NCI-H187 treated with DMSO at 0.1 percent for 48 hours (cell line): ENCODE data around the gene FAM184A.

Experiments used
- DNase-seq: peaks from one replicate; lab custom pipeline; 2025; lab: John Stamatoyannopoulos, UW

The FAM184A gene

GRCh38 chr6:119060255-119060907 is 18.1 kb downstream of the FAM184A start:
- no peak for DNase-seq

GRCh38 chr6:119055069-119055468 is 23.4 kb downstream of the FAM184A start:
- DNase-seq = no peak

- DNase-seq = no peak
Measured at GRCh38 chr6:119052987-119053386, 25.5 kb downstream of the FAM184A start.

GRCh38 chr6:119052292-119052889 is 26.1 kb downstream of the FAM184A start:
- DNase-seq = no peak

- DNase-seq = no peak
Measured at GRCh38 chr6:119044255-119044654, 34.2 kb downstream of the FAM184A start.

GRCh38 chr6:119043783-119044182 is 34.7 kb downstream of the FAM184A start:
- DNase-seq = no peak

- DNase-seq = no peak
Measured at GRCh38 chr6:119043265-119043664, 35.2 kb downstream of the FAM184A start.

GRCh38 chr6:119040636-119041035 is 37.8 kb downstream of the FAM184A start:
- no peak for DNase-seq

GRCh38 chr6:119040229-119040628 is 38.2 kb downstream of the FAM184A start:
- no peak for DNase-seq

- no peak for DNase-seq
Measured at GRCh38 chr6:119037941-119038623, 40.4 kb downstream of the FAM184A start.

- no peak for DNase-seq
Measured at GRCh38 chr6:119037264-119037663, 41.2 kb downstream of the FAM184A start.

- DNase-seq = no peak
Measured at GRCh38 chr6:119036081-119036480, 42.4 kb downstream of the FAM184A start.

- DNase-seq = no peak
Measured at GRCh38 chr6:119035459-119035858, 43.0 kb downstream of the FAM184A start.

- DNase-seq = no peak
Measured at GRCh38 chr6:119034827-119035458, 43.5 kb downstream of the FAM184A start.

- DNase-seq = no peak
Measured at GRCh38 chr6:119032428-119032827, 46.0 kb downstream of the FAM184A start.

- no peak for DNase-seq
Measured at GRCh38 chr6:119030759-119031158, 47.7 kb downstream of the FAM184A start.

GRCh38 chr6:119028091-119028490 is 50.4 kb downstream of the FAM184A start:
- DNase-seq = no peak

GRCh38 chr6:119027465-119027864 is 51.0 kb downstream of the FAM184A start:
- no peak for DNase-seq

- DNase-seq = no peak
Measured at GRCh38 chr6:119026822-119027221, 51.6 kb downstream of the FAM184A start.

GRCh38 chr6:119025793-119026192 is 52.7 kb downstream of the FAM184A start:
- DNase-seq = no peak

GRCh38 chr6:119024111-119024510 is 54.4 kb downstream of the FAM184A start:
- DNase-seq = no peak

- DNase-seq = no peak
Measured at GRCh38 chr6:119022796-119023195, 55.7 kb downstream of the FAM184A start.
